Activated B cell treated with CpG ODN at 0.5 μM for 24 hours (primary cell): ENCODE results near the gene CAMTA1. TPM values are rescaled to one million over a fixed set of nuclear protein-coding genes. Genes with fewer than 3 reads are reported as not detected.

Experiments used
- ATAC-seq: fragments of 200-7000 bp; cut with Tn5 transposase; one replicate; pipeline ENCODE4 v1.10.0; 2021; ENCODE audit warnings: low read depth, mild to moderate bottlenecking, moderate library complexity
- CTCF ChIA-PET: fragments of 350-600 bp; sonication (Branson Sonifier 250); formaldehyde crosslinking; loops from one replicate; lab custom pipeline; 2021; ENCODE audit warnings: antibody characterized with exemption; lab: Charles Lee
- POLR2A ChIA-PET: fragments of 350-600 bp; sonication (Branson Sonifier 250); formaldehyde crosslinking; loops from one replicate; lab custom pipeline; 2021; ENCODE audit warnings: antibody characterized with exemption; lab: Charles Lee
- DNase-seq: peaks from one replicate; pipeline ENCODE4 v3.0.0; 2022
- H3K27ac Mint-ChIP-seq: one replicate; pipeline ENCODE4 v1.8.0; 2020; ENCODE audit warnings: mixed read lengths
- H3K27me3 Mint-ChIP-seq: one replicate; pipeline ENCODE4 v1.8.0; 2021; ENCODE audit warnings: mixed read lengths
- H3K36me3 Mint-ChIP-seq: one replicate; pipeline ENCODE4 v1.8.0; 2021; ENCODE audit warnings: low read depth, mixed read lengths
- H3K4me1 Mint-ChIP-seq: one replicate; pipeline ENCODE4 v1.8.0; 2021; ENCODE audit warnings: mixed read lengths
- H3K4me3 Mint-ChIP-seq: one replicate; pipeline ENCODE4 v1.8.0; 2020; ENCODE audit warnings: mild to moderate bottlenecking, mixed read lengths
- H3K9me3 Mint-ChIP-seq: one replicate; pipeline ENCODE4 v1.8.0; 2020; ENCODE audit warnings: mixed read lengths
- intact Hi-C: fragments of 100-400 bp; cut with micrococcal nuclease; formaldehyde crosslinking; loops from one replicate; pipeline ENCODE4 v1.15.1; 2024
- total RNA-seq: library from RNA; stranded (reverse); gene quantifications from 2 replicates; pipeline ENCODE4 v1.2.3, GENCODE V29; 2022
- TF ChIP-seq, protein P1 (sequence below): fragments of 200-600 bp; IDR thresholded peaks from one replicate; pipeline ENCODE4 v1.8.0; 2022; ENCODE audit warnings: antibody characterized with exemption, mild to moderate bottlenecking

The CAMTA1 gene
- total RNA-seq, 1 donor from 2014 or later: 49.8 TPM

DNA sequence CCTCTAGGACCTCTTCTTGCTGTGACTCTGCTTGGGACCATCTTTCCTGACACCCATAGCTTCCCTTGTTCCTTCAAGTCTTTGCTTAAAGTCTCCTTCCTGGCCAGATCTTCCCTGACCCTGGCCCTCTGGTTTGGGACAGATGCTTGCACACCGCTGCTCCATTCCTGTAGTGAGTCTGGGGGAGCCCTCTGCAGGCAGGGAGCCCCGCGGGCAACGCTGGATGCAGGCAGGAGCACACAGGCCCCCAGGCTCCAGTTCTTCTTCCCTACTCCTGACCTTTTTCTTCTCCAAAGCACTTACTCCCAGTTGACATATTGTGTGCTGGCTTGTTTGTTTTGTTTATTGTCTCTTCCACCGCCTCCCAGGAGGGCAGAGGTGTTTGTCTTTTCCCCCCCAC is 413.4 kb downstream of the CAMTA1 start:
- no peak for ATAC-seq
- TF ChIP-seq, protein P1, sequence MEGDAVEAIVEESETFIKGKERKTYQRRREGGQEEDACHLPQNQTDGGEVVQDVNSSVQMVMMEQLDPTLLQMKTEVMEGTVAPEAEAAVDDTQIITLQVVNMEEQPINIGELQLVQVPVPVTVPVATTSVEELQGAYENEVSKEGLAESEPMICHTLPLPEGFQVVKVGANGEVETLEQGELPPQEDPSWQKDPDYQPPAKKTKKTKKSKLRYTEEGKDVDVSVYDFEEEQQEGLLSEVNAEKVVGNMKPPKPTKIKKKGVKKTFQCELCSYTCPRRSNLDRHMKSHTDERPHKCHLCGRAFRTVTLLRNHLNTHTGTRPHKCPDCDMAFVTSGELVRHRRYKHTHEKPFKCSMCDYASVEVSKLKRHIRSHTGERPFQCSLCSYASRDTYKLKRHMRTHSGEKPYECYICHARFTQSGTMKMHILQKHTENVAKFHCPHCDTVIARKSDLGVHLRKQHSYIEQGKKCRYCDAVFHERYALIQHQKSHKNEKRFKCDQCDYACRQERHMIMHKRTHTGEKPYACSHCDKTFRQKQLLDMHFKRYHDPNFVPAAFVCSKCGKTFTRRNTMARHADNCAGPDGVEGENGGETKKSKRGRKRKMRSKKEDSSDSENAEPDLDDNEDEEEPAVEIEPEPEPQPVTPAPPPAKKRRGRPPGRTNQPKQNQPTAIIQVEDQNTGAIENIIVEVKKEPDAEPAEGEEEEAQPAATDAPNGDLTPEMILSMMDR: no peak
- intact Hi-C loops: no loop called here
- CTCF ChIA-PET: no interaction called here
- H3K27ac Mint-ChIP-seq: no peak overlapping the region
- no peaks in the 10 kb centered on the region for H3K36me3 Mint-ChIP-seq
- no peak overlapping the region for H3K4me3 Mint-ChIP-seq
- peaks cover 2% of the 10 kb centered on the region for H3K27me3 Mint-ChIP-seq
- DNase-seq: no peak
- no peaks in the 10 kb centered on the region for H3K4me1 Mint-ChIP-seq
- peaks cover 9% of the 10 kb centered on the region for H3K9me3 Mint-ChIP-seq
- POLR2A ChIA-PET: no interaction called here

DNA sequence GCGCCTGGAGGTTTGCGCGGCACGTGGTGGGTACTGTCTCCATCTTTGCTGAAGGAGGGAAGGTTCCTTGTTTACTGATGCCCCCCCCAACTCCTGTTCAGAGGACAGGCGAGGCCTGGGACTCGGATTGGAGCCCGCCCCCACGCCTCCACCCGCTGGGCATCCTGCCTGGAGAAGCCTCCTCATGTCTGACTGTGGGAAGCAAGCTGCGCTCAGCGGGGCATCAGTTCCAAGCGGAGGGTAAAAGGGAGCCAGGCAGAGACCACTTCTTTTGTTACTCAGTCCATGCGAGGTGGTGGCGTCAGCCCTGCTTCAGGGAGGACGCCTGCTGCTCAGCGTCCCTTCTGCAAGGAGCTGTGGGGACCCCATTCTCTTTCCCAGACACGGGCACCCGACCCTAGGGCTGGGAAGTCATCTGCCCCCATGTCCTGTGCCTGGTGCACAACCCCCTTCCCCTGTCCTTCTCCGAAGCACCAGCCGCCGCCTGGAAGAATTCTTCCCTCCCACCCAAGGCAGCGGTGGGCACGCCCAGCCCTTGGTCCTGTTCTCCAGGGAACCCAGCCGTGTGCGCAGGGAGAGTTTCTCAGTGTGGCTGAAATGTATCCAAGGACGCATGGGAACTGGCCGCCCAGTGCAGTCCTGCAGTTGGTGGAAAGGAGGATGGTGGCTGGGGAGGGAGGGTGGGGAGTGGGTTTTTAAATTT is 414.0 kb downstream of the CAMTA1 start:
- POLR2A ChIA-PET: no interaction called here
- DNase-seq: no peak
- H3K4me3 Mint-ChIP-seq: no peak overlapping the region
- no peak for ATAC-seq
- H3K27me3 Mint-ChIP-seq: no peaks in the 10 kb centered on the region
- H3K36me3 Mint-ChIP-seq: no peaks in the 10 kb centered on the region
- CTCF ChIA-PET: no interaction called here
- H3K4me1 Mint-ChIP-seq: no peaks in the 10 kb centered on the region
- intact Hi-C loops: no loop called here
- peaks cover 9% of the 10 kb centered on the region for H3K9me3 Mint-ChIP-seq
- no peak overlapping the region for H3K27ac Mint-ChIP-seq
- TF ChIP-seq, protein P1: no peak

DNA sequence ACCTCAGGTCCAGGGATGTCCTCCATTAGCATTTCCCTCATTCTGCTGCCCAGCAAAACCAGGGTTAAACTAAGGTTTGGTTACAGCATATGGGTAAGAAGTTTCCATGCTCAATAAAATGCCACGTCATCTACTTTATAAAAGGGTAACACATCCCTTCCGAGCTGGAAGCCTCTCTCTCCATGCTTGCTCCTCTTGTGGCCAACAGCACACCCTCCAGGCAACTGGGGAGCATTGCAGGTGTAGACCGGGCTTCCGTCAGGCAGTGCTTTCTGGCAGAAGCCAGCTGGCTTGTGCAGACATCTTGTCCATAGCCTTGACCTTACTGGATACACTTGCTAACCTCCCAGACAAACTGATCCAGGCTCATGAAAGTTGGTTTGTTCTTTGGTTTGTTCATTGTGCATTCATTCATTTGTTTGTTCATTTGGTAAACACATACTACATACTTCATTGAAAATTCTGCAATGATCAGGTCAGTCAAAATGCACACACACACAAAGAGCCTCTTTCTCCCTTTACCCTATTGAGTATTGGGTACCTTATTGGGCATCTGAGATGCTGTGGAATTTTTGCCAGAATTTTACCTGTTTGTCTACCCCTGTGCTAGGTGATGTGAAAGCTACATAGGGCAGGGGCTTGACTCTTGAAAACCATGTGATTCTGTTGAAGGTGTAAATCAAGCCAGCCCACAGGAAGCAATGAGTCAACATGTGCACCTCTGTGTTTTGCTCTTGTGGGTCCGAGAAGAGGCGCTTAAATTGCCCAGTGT is 422.8 kb downstream of the CAMTA1 start:
- ATAC-seq: no peak
- TF ChIP-seq, protein P1: no peak
- Mint-ChIP-seq H3K27me3 (peaks cover 29% of the 10 kb centered on the region), H3K4me3 (no peak overlapping the region), H3K4me1 (no peaks in the 10 kb centered on the region), H3K9me3 (peaks cover 3% of the 10 kb centered on the region), H3K36me3 (no peaks in the 10 kb centered on the region), H3K27ac (no peak overlapping the region)
- DNase-seq: no peak
- CTCF ChIA-PET: no interaction called here
- intact Hi-C loops: no loop called here
- POLR2A ChIA-PET: no interaction called here

DNA sequence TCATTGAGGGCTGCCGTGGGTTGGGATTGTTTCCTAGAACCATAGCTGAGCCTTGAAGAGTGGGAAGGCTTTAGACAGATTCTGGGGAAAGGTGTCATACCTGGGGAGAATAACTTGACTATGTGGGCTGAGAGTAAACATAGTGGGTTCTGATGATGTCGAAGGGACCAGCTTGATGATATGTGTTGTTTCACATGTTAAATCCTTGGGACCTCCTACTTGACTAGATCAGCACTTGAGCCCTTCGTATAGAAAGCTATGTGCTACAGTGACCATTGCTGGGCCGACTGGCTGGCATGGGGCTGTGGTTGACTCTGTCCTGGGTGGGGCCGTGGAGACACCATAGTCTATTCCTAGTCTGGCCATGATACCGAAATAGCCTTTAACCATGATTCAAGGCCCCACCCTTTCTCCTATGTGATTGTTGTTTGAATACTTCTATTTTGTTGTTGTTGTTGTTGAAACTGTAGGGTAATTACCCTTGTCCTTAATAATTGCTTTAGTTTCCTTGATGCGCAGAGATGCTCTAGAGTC is 423.5 kb downstream of the CAMTA1 start:
- Mint-ChIP-seq H3K36me3 (no peaks in the 10 kb centered on the region), H3K27ac (no peak overlapping the region), H3K27me3 (peaks cover 29% of the 10 kb centered on the region), H3K4me3 (no peak overlapping the region), H3K9me3 (no peaks in the 10 kb centered on the region), H3K4me1 (no peaks in the 10 kb centered on the region)
- ChIA-PET POLR2A (no interaction called here), CTCF (no interaction called here)
- no peak for ATAC-seq
- no peak for DNase-seq
- intact Hi-C loops: no loop called here
- TF ChIP-seq, protein P1: no peak

DNA sequence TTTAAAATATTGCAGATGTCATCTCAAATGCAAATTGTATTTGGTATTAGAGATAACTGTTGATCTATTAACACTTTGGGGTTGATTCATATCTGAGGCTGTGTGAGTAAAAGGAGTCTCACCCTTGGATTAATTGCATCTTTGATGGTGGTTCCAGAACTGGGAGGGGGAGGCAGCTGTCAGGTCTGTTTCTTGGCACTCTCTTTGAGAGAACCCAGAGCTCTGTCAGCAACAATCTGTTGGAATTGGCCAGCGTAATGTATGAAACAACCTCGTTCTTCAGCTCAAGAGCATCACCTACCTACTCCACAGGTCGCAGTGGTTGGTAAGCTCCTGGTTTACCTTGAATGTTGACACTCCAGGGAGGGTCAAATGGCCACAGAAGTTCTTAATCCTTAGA is 424.1 kb downstream of the CAMTA1 start:
- intact Hi-C loops: no loop called here
- H3K4me1 Mint-ChIP-seq: no peaks in the 10 kb centered on the region
- no peak for ATAC-seq
- POLR2A ChIA-PET: no interaction called here
- TF ChIP-seq, protein P1: no peak
- no peaks in the 10 kb centered on the region for H3K9me3 Mint-ChIP-seq
- no peak for DNase-seq
- no peaks in the 10 kb centered on the region for H3K36me3 Mint-ChIP-seq
- no peak overlapping the region for H3K4me3 Mint-ChIP-seq
- no peak overlapping the region for H3K27ac Mint-ChIP-seq
- CTCF ChIA-PET: no interaction called here
- H3K27me3 Mint-ChIP-seq: peaks cover 29% of the 10 kb centered on the region
